Mammary epithelial cell (primary cell): ENCODE data around the gene ZNF865.

ENCODE experiments used
- CTCF ChIP-seq, 2 donors: IDR thresholded peaks in 1 of 2; conservative IDR thresholded peaks in 1 of 2; 2 replicates each; pipeline ENCODE4 v1.5.1; 2011 to 2012; ENCODE audit warnings: inconsistent platforms in 2 of 2, low read length in 2 of 2, mild to moderate bottlenecking in 2 of 2, control low read depth in 1 of 2, low read depth in 1 of 2; ENCODE audit not compliant: insufficient read depth in 1 of 2; ENCODE audit errors: extremely low read depth in 1 of 2
- EZH2 ChIP-seq: IDR thresholded peaks from 2 replicates; pipeline ENCODE4 v1.6.1; 2012; ENCODE audit warnings: low read length, inconsistent platforms, borderline replicate concordance

DNA sequence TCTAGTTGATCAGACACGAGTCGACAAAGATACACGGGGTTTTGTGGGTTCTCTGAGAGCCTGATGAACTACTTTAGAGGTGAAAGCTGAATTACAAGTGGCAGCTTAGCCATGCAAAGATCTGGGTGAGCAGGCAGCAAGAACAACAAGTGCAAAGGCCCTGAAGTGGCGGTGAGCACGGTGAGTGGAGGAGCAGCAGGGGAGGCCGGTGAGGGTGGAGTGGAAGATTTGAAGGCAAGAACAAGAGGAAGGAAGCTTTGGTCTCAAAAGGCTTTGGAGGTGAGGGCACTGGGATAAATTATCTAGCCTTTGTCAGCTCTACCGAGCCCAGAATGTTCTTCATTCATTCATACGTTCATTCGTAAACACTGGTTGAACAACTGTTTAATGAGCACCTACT is 1.4 kb downstream of the ZNF865 start:
- TF ChIP-seq CTCF (conservative IDR thresholded peaks at IDR 0.05 in 1 of 2, IDR thresholded peaks at IDR 0.05 in 1 of 2; ENCODE audit: extremely low read depth in 1 of 2, insufficient read depth in 1 of 2, low read depth in 1 of 2, low read length in 2 of 2) (no peak), EZH2 (no peak)
